ENCODE measurements around the gene FAM193A.
"Not testable (repeated sequence)": the region's sequence is repeated elsewhere in the genome, so short reads cannot be mapped to it uniquely, and the experiment has no call there.

Gene FAM193A

DNA sequence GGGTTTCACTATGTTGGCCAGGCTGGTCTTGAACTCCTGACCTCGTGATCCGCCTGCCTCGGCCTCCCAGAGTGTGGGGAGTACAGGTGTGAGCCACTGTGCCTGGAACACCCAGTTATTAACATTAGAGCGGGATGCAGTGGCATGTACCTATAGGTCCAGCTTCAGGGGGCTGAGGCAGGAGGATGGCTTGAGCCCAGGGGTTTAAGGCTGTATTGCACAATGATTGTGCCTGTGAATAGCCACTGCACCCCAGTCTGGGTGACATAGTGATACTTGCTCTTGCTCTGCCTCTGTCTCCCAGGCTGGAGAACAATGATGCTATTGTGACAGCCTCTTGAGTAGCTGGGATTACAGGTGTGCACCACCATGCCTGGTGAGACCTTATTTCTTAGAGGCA, 39.8 kb downstream of the FAM193A start:
- DNase-seq = no peak

- DNase-seq = no peak
These were observed 41.7 kb downstream of the FAM193A start for GRCh38 chr4:2578106-2578505.

- DNase-seq = no peak
These were observed 43.5 kb downstream of the FAM193A start for GRCh38 chr4:2579910-2580309.

- no peak for DNase-seq
These were observed 46.6 kb downstream of the FAM193A start for GRCh38 chr4:2583092-2583491.

DNA sequence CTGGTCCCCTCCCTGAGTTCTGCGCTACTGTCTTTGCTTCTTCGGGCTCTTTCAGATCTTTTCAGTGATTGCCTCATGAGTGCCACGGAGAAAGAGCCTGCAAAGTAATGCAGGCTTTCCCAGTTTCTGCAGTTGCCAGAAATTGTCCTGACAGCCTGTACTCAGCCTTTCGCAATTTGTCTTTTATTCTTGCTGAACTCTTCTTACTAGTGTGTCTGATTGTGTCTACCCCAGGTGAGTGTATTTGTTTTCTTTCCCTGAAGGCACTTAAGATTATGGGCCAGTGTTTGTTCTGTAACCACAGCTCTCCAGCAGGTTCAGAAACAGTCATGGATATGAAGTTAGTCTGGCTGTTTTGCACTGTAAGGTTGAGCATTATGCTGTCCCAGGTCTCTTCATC, 47.1 kb downstream of the FAM193A start:
- no peak for DNase-seq

GRCh38 chr4:2586502-2586901, 50.1 kb downstream of the FAM193A start:
- DNase-seq = no peak

- DNase-seq = no peak
These were observed 50.9 kb downstream of the FAM193A start for GRCh38 chr4:2587213-2587823.

- no peak for DNase-seq
These were observed 51.8 kb downstream of the FAM193A start for GRCh38 chr4:2588259-2588658.

GRCh38 chr4:2591189-2591588, 54.7 kb downstream of the FAM193A start:
- no peak for DNase-seq

DNA sequence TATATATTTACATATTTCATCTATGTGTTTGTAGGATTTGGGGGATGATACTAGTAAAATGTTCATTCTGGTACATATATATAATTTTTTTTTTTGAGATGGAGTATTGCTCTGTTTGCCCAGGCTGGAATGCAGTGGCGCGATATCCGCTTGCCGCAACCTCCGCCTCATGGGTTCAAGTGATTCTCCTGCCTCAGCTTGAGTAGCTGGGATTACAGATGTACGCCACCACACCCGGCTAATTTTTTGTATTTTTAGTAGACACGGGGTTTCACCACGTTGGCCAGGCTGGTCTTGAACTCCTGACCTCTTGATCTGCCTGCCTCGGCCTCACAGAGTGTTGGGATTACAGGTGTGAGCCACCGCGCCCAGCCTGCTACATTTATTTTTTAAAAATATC, 55.6 kb downstream of the FAM193A start:
- not testable (repeated sequence) for DNase-seq

GRCh38 chr4:2592572-2592971, 56.1 kb downstream of the FAM193A start:
- no peak for DNase-seq

DNA sequence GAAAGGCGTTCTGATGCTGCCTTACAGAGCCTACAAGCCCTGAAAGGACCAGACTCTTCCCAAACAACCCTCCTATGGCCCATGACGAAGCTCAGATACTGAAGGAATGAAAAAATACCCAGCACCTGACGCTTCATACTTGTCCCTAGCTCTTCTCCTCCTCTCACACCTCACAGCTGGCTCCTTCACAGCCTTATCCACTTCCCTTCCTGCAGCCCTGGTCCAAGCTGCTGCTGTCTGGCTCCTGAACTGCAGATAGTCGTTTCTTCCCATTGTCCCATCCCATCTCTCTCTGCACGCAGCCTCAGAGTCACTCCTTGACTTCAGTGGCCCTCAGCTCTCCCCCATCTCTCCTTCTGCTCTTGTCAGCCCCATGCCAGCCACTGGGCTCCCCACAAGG, 56.6 kb downstream of the FAM193A start:
- no peak for DNase-seq

GRCh38 chr4:2595436-2595835, 59.0 kb downstream of the FAM193A start:
- DNase-seq = no peak

DNA sequence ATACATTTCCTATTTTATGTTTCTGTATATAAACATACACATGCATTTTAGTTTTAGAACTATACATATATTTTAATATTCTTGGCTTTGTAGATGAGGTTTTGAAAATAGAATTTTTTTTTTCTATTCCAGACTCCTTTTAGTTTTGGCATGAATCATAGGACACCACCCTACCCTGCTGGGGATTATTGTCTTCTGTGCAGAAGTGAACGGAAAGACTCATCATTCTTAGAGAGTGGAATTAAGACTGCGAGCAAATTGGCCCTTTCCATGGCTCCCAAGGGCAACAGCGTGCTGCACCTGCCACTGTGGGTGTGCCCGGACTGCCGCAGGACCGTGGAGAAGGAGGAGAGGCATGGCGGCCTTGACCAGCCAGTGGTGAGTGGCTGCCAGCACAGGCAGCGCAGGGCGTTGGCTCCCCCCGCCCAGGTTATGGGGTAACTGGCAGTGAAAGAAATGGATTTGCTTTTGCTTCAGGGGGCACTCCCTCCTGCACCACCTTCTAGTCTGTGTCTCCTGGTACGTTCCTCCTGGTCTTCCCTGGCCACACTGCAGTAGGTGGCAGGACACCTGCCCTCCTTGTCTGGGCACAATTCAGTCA, 59.6 kb downstream of the FAM193A start:
- DNase-seq = no peak

- DNase-seq = no peak
These were observed 60.2 kb downstream of the FAM193A start for GRCh38 chr4:2596611-2597010.

DNA sequence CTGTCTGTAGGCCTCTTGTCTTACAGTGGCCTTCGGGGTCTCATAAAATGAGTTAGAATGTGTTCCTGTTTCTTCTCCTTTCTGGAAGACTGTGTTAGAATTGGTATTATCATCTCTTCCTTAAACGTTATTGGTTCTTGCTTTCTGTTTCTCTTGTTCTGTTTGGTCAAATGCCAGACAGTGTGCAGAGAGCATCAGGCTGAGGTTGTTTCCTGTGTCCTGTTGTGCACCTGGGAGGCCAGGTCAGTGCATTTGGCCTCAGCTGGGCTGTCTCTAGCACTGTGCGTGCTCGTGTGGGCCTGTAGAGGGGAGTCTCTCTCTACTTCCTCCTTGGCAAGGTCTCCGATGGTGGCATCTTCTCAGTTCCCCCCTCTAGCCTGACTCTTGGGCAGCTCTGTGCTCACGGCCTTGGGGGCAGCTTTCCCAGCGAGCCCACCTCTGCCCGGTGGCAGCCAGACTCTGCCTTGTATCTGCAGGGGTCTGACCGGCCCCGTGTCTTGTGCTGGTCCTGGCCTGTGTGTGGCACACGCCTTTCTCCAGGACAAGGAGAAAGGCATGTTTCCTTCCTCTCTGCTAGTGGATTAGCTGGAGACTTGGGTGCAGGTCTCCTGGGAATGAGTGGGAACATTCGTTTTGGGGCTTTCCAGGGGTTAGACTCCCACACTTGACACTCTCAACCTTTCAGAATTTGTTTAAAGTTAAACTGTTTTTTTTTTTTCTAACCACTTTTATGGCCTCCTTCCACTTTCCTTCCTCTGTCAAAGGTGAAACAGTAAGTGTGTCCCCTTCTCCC, 62.3 kb downstream of the FAM193A start:
- no peak for DNase-seq

GRCh38 chr4:2599304-2599654, 62.8 kb downstream of the FAM193A start:
- no peak for DNase-seq

- DNase-seq = no peak
These were observed 64.4 kb downstream of the FAM193A start for GRCh38 chr4:2600878-2601277.

- DNase-seq = no peak
These were observed 68.2 kb downstream of the FAM193A start for GRCh38 chr4:2604614-2605013.

- DNase-seq = no peak
These were observed 70.6 kb downstream of the FAM193A start for GRCh38 chr4:2606960-2607506.

- no peak for DNase-seq
These were observed 71.4 kb downstream of the FAM193A start for GRCh38 chr4:2607822-2608221.

DNA sequence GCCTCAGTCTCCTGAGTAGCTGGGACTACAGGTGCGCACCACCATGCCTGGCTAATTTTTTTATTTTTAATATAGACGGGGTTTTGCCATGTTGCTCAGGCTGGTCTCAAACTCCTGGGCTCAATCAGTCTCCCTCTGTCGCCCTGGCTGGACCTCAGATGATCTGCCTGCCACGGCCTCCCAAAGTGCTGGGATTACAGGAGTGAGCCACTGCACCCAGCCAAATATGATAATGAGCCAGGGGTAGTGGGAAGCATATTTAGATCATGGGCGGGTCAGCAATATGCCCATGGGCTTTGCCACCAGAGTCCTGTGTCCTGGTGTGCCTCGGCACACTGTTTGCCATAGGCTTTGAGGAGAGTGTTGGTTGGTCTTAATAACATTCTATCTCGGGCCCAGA, 71.8 kb downstream of the FAM193A start:
- DNase-seq = no peak

- no peak for DNase-seq
These were observed 79.4 kb downstream of the FAM193A start for GRCh38 chr4:2615821-2616220.

GRCh38 chr4:2617955-2618354, 81.5 kb downstream of the FAM193A start:
- DNase-seq = no peak

All from NCI-H1694 (cell line).